ENCODE data around the gene CSNK1G1. TPM values are rescaled to one million over a fixed set of nuclear protein-coding genes. Genes with fewer than 3 reads are reported as not detected.

CSNK1G1 gene
- total RNA-seq, 2 donors from 2014 or later: 9.3 to 11.8 TPM

DNA sequence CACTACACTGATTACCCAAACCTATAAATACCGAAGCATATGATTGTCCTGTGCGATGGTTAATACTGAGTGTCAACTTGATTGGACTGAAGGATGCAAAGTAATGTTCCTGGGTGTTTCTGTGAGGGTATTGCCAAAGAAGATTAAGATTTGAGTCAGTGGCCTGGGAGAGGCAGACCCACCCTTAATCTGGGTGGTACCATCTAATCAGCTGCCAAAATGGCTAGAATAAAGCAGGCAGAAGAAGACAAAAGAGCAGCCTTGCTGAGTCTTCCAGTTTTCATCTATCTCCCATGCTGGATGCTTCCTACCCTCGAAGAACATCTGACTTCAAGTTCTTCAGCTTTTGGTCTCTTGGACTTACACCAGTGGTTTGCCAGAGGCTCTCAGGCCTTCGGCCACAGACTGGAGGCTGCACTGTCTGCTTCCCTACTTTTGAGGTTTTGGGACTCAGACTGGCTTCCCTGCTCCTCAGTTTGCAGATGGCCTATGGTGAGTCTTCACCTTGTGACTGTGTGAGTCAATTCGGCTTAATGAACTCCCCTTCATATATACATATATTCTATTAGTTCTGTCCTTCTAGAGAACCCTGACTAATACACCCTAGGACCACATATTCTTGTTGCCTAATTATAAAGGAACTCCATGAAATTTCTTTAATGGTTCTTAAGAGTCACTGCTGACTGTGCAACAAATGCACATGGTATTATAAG, 31.7 kb downstream of the CSNK1G1 start:
- Histone ChIP-seq H3K36me3 (no peaks in the 10 kb centered on the region), H3K4me1 (ENCODE audit: control insufficient read depth in 1 of 2, low read depth in 2 of 2) (no peaks in the 10 kb centered on the region), H3K27me3 (replicated peaks; ENCODE audit: insufficient read depth) (no peaks in the 10 kb centered on the region), H3K9me3 (no peaks in the 10 kb centered on the region), H3K27ac (no peak overlapping the region), H3K4me3 (no peak overlapping the region)
- TF ChIP-seq, protein P1, sequence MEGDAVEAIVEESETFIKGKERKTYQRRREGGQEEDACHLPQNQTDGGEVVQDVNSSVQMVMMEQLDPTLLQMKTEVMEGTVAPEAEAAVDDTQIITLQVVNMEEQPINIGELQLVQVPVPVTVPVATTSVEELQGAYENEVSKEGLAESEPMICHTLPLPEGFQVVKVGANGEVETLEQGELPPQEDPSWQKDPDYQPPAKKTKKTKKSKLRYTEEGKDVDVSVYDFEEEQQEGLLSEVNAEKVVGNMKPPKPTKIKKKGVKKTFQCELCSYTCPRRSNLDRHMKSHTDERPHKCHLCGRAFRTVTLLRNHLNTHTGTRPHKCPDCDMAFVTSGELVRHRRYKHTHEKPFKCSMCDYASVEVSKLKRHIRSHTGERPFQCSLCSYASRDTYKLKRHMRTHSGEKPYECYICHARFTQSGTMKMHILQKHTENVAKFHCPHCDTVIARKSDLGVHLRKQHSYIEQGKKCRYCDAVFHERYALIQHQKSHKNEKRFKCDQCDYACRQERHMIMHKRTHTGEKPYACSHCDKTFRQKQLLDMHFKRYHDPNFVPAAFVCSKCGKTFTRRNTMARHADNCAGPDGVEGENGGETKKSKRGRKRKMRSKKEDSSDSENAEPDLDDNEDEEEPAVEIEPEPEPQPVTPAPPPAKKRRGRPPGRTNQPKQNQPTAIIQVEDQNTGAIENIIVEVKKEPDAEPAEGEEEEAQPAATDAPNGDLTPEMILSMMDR (IDR thresholded peaks at IDR 0.05): no peak
- DNase-seq (ENCODE audit: low spot score) (no peak), ATAC-seq (ENCODE audit: insufficient number of reproducible peaks, low FRiP score, low read depth) (no peak)

DNA sequence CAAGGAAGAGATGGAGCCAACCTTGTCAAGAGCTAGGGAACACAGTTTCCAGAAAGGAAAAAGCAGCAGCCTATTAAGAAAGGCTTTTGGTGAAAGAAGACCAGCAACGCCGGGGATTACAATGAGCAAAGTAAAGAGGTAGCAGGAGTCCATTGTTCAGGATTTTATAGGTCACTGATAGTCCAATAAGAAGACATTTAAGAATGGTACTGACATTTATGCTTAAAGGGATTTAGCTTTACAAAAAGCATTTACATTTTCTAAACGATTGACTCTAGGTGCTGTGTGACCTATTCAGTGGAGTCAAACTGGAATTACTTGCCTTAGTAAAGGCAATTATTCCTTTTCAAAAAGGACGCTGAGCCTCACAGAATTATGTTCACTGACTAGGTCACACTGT, 40.8 kb downstream of the CSNK1G1 start:
- peak overlapping the region; percentile 10 to 46 for H3K27ac ChIP-seq
- no peaks in the 10 kb centered on the region for H3K27me3 ChIP-seq (replicated peaks; ENCODE audit: insufficient read depth)
- H3K36me3 ChIP-seq: no peaks in the 10 kb centered on the region
- no peak for DNase-seq (ENCODE audit: low spot score)
- no peaks in the 10 kb centered on the region for H3K9me3 ChIP-seq
- peaks cover 13 to 15% of the 10 kb centered on the region in 2 donors for H3K4me1 ChIP-seq (ENCODE audit: control insufficient read depth in 1 of 2, low read depth in 2 of 2)
- peak overlapping the region; percentile 1 for H3K4me3 ChIP-seq
- ATAC-seq (ENCODE audit: insufficient number of reproducible peaks, low FRiP score, low read depth): no peak
- TF ChIP-seq, protein P1 (IDR thresholded peaks at IDR 0.05): no peak

DNA sequence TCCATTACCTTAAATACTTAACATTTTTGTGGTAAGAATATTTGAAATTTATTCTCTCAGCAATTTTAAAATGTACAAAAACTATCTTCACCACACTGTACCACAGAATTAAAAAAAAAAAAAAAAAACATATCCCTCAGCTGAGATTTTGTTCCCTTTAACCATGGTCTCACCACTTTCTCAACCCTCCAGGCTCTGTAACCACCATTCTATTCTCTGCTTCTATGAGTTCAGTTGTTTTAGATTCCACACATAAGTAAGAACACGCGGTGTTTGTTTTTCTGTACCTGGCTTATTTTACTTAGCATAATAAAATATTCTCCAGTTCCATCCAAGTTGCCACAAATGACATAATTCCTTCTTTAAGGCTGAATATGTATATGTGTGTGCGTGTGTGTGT, 41.5 kb downstream of the CSNK1G1 start:
- DNase-seq (ENCODE audit: low spot score) (no peak), ATAC-seq (ENCODE audit: insufficient number of reproducible peaks, low FRiP score, low read depth) (no peak)
- no peaks in the 10 kb centered on the region for H3K27me3 ChIP-seq (replicated peaks; ENCODE audit: insufficient read depth)
- TF ChIP-seq, protein P1 (IDR thresholded peaks at IDR 0.05): no peak
- peaks cover 13 to 15% of the 10 kb centered on the region in 2 donors for H3K4me1 ChIP-seq (ENCODE audit: control insufficient read depth in 1 of 2, low read depth in 2 of 2)
- no peak overlapping the region for H3K27ac ChIP-seq
- no peak overlapping the region for H3K4me3 ChIP-seq
- no peaks in the 10 kb centered on the region for H3K9me3 ChIP-seq
- no peaks in the 10 kb centered on the region for H3K36me3 ChIP-seq

DNA sequence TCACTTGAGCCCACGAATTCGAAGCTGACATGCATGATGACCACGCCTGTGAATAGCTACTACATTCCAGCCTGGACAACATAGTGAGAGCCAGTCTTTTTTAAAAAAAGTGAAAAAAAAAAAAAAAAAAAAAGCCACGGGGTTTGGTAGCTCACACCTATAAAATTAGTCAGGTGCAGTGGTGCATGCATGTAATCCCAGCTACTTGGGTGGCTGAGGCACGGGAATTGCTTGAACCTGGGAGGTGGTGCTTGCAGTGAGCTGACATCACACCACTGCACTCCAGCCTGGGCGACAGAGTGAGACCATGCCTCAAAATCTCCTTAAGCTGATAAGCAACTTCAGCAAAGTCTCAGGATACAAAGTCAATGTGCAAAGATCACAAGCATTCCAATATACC, 44.4 kb downstream of the CSNK1G1 start:
- Histone ChIP-seq H3K4me3 (no peak overlapping the region), H3K27ac (no peak overlapping the region), H3K4me1 (ENCODE audit: control insufficient read depth in 1 of 2, low read depth in 2 of 2) (peaks cover 13 to 15% of the 10 kb centered on the region in 2 donors), H3K27me3 (replicated peaks; ENCODE audit: insufficient read depth) (no peaks in the 10 kb centered on the region), H3K9me3 (no peaks in the 10 kb centered on the region), H3K36me3 (no peaks in the 10 kb centered on the region)
- TF ChIP-seq, protein P1 (IDR thresholded peaks at IDR 0.05): no peak
- ATAC-seq (ENCODE audit: insufficient number of reproducible peaks, low FRiP score, low read depth): no peak
- no peak for DNase-seq (ENCODE audit: low spot score)

DNA sequence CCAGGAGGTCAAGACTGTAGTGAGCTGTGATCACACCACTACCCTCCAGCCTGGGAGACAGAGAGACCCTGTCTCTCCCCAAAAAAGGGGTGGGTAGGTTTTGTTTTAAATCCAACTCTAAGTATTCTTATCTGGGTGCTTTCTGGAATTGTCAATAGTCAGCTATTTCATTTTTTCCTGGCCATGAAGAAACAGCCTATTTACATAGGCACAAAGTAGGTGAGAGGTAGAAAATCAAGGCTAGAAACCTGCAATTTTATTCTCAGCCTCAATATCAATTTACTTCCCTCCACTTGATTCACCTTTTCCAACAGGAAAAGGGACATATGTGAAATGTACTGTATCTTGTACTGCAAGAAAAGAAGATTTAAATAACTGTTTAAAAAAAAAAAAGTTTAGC, 45.9 kb downstream of the CSNK1G1 start:
- no peaks in the 10 kb centered on the region for H3K36me3 ChIP-seq
- peaks cover 5 to 7% of the 10 kb centered on the region in 2 donors for H3K4me1 ChIP-seq (ENCODE audit: control insufficient read depth in 1 of 2, low read depth in 2 of 2)
- H3K9me3 ChIP-seq: no peaks in the 10 kb centered on the region
- H3K27me3 ChIP-seq (replicated peaks; ENCODE audit: insufficient read depth): no peaks in the 10 kb centered on the region
- DNase-seq (ENCODE audit: low spot score): no peak
- TF ChIP-seq, protein P1 (IDR thresholded peaks at IDR 0.05): no peak
- ATAC-seq (ENCODE audit: insufficient number of reproducible peaks, low FRiP score, low read depth): no peak
- H3K27ac ChIP-seq: no peak overlapping the region
- H3K4me3 ChIP-seq: no peak overlapping the region

All from thoracic aorta (tissue), 2 donors.